Measurements from ENCODE around the gene BCAT1. TPM values are rescaled to one million over a fixed set of nuclear protein-coding genes. Genes with fewer than 3 reads are reported as not detected.

Gene BCAT1, protein sequence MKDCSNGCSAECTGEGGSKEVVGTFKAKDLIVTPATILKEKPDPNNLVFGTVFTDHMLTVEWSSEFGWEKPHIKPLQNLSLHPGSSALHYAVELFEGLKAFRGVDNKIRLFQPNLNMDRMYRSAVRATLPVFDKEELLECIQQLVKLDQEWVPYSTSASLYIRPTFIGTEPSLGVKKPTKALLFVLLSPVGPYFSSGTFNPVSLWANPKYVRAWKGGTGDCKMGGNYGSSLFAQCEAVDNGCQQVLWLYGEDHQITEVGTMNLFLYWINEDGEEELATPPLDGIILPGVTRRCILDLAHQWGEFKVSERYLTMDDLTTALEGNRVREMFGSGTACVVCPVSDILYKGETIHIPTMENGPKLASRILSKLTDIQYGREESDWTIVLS
- total RNA-seq: 10 to 100 TPM; 11.6 to 15.8 TPM

DNA sequence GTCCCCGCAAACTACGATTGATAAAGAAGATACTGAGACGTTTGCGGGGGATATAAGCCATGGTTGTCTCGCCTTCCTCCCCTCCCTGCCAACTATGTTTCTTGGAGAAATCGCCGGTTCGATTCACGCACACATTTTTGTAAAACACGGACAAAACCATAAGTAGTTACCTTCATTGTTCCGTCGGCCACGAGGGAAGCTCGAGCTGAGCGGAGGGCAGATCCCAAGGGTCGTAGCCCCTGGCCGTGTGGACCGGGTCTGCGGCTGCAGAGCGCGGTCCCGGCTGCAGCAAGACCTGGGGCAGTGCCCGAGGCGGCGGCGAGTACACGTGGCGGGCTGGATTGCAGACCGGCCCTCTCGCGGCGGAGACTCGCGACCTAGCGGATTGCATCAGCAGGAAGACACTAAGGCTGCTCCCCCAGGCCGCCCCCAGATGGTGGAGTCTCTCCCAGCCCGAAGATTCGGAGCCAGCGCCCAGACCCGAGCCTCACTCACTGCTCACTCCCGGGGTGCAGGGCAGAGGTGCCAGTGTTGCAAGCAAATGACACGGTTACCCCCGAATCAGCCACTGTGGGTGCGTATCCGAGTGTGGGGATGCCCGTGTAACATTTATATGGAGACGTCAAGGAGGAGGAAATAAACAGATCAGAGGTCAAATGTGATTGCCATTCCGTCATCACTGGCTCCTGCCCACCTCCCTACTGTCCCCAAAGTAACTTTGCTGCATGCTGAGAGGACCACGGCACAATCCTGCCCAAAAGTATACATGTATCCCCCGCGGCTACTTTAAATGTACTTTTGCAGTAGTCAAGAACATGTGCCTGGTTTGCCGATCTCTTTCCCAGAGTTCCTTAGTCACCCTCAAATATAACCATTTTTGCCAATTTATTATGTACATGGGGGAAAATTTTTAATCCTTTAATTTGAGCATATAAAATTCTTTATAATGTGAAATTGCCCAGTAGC is at the start of gene BCAT1:
Gene BCAT1, minus strand, starts transcription at position 345 of the 966 bp plus-strand sequence. Its CDS starts 169 bp downstream, at position 176.
- ATAC-seq (ENCODE audit: low read depth): peak; percentile 80
- H3K27me3 Mint-ChIP-seq: peaks cover 13% of the 10 kb centered on the region
- POLR2A ChIA-PET: interaction anchor here (1.0 kb wide), 1 partner anchor 103 kb away, joined by 4 read pairs; no protein-coding TSS in a partner anchor
- H3K4me1 Mint-ChIP-seq: peaks cover 34% of the 10 kb centered on the region
- DNase-seq: peak; percentile 71
- peak within 1 kb of the TSS; percentile 87 for H3K4me3 Mint-ChIP-seq
- no peaks in the 10 kb centered on the region for H3K9me3 Mint-ChIP-seq
- peaks cover 13% of the 10 kb centered on the region for H3K36me3 Mint-ChIP-seq
- H3K27ac Mint-ChIP-seq: peak within 1 kb of the TSS; percentile 81

DNA sequence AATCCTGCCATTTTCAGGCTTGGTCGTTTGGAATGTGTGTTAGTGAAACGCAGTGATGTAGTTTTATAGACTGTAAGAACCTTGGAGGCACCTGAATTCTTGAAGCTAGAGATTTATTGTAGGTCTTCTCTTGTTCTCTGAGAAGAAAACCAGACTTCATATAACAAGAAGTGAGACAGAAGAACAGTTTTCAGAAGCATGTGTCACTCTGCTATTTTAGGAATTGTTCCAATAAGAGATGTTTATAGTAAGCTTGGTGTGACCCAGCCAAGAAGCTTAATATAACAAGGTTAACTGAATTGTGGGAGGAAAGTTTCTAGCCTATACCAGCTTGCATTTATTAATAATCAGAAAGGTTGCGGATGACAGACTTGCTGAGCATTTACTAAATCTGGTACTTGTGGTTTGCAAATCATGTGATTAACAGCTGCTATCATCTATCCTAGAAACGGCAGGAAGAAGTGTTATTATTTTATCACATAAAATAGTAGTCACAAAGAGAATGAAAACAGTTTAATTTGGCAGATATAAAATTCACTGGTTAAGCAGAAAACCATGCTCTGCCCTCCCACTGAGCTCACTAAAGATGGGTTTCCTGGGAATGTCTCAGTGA is 49.2 kb upstream of the BCAT1 start:
- no peak overlapping the region for H3K27ac Mint-ChIP-seq
- no peak for ATAC-seq (ENCODE audit: low read depth)
- H3K27me3 Mint-ChIP-seq: peaks cover 3% of the 10 kb centered on the region
- POLR2A ChIA-PET: interaction anchor here (0.7 kb wide), 1 partner anchor 54 kb away, joined by 4 read pairs; no protein-coding TSS in a partner anchor
- no peaks in the 10 kb centered on the region for H3K36me3 Mint-ChIP-seq
- H3K4me3 Mint-ChIP-seq: no peak overlapping the region
- H3K4me1 Mint-ChIP-seq: peaks cover 3% of the 10 kb centered on the region
- DNase-seq: no peak
- H3K9me3 Mint-ChIP-seq: no peaks in the 10 kb centered on the region

DNA sequence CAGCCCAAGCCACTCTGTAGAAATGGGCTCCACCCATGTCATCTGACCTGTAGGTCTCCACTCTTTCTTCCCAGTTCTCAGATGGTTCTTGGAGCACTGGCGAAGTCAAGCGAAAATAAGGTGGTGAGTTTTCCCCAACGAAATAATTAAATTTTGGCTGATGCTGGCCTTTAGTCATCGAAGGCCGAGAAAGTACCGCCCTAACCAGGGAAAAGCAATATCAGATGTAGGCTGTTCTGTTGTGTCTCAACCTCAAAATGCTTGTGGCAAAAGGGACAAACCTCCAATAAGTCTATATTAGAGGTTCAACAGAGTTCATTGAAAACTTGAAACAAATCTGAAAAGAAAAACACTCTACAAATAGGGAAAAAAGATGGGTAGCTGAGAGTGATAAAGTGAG is 48.6 kb upstream of the BCAT1 start:
- POLR2A ChIA-PET: interaction anchor here (0.7 kb wide), 1 partner anchor 54 kb away, joined by 4 read pairs; no protein-coding TSS in a partner anchor
- no peak overlapping the region for H3K27ac Mint-ChIP-seq
- DNase-seq: no peak
- no peak for ATAC-seq (ENCODE audit: low read depth)
- peaks cover under 1% of the 10 kb centered on the region for H3K27me3 Mint-ChIP-seq
- no peaks in the 10 kb centered on the region for H3K36me3 Mint-ChIP-seq
- H3K4me1 Mint-ChIP-seq: peaks cover 3% of the 10 kb centered on the region
- H3K4me3 Mint-ChIP-seq: no peak overlapping the region
- H3K9me3 Mint-ChIP-seq: no peaks in the 10 kb centered on the region

DNA sequence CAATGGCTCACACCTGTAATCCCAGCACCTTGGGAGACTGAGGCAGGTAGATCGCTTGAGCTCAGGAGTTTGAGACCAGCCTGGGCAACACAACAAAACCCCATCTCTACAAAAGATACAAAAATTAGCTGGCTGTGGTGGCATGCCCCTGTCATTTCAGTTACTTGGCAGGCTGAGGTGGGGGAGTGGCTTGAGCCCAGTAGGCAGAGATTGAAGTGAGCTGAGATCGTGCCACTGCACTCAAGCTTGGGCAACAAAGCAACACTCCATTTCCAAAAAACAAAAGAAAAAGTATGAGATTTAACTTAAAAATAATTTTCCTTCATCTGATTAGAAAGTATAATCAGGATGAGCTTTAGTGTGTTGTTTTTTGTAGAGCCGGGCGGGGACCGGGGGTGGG is 47.9 kb upstream of the BCAT1 start:
- DNase-seq (no peak), ATAC-seq (ENCODE audit: low read depth) (no peak)
- Mint-ChIP-seq H3K27me3 (no peaks in the 10 kb centered on the region), H3K4me3 (no peak overlapping the region), H3K36me3 (no peaks in the 10 kb centered on the region), H3K27ac (no peak overlapping the region), H3K9me3 (no peaks in the 10 kb centered on the region), H3K4me1 (peaks cover 3% of the 10 kb centered on the region)
- POLR2A ChIA-PET: no interaction called here

DNA sequence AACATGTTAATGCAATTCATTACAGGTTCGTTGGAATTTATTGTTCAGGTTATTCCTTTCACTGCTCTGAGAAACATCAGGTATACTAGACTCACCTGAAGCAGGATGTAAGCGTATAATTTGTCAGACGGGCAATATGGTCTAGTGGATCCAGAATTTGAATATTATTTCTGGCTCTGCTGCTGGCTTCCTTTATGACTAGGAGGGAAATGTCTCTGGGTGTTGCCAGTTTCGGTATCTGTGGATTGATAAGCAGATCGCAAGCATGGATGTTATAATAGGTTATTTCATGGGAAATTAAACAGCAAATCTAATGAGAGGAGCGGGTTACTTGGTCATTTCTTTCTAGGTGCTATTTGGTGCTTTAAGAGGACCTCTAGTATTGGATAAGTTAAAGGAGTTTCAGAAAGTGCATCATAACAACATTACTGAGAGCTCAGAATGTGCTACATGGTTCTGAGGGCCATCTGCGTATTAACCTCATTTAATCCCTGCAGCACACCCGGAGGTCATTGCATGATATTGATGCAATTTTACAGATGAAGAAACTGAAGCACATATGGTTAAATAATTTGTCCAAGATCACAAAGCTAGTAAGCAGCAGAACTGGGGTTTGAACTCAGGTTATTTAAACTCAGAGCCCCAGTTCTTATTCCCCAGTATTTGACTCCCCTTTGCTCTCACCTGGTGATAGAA is 47.3 kb upstream of the BCAT1 start:
- Mint-ChIP-seq H3K36me3 (no peaks in the 10 kb centered on the region), H3K27ac (no peak overlapping the region), H3K4me3 (no peak overlapping the region), H3K4me1 (peaks cover 3% of the 10 kb centered on the region), H3K27me3 (no peaks in the 10 kb centered on the region), H3K9me3 (no peaks in the 10 kb centered on the region)
- ATAC-seq (ENCODE audit: low read depth): no peak
- DNase-seq: no peak
- POLR2A ChIA-PET: no interaction called here

DNA sequence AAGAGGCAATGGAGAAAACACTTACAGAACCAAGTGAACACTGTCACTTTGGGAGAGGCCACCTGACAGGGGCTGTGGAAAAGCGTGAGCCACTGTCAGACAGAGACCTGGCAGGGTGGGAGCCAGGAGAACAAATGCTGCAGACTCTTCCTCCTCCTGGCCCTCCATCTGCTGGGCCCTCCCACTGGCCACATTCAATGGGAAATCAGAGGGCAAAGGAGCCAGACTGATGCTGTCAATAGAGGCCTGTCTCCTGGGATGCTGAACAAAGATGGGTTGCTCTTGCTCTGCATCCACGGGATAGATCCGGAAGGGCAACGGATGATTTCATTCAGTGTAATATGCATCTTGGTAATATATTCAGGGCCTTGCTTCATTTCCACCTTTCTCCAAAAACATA is 44.9 kb upstream of the BCAT1 start:
- no peak overlapping the region for H3K27ac Mint-ChIP-seq
- H3K4me1 Mint-ChIP-seq: peaks cover 3% of the 10 kb centered on the region
- no peaks in the 10 kb centered on the region for H3K9me3 Mint-ChIP-seq
- no peaks in the 10 kb centered on the region for H3K36me3 Mint-ChIP-seq
- no peaks in the 10 kb centered on the region for H3K27me3 Mint-ChIP-seq
- POLR2A ChIA-PET: no interaction called here
- DNase-seq (no peak), ATAC-seq (ENCODE audit: low read depth) (no peak)
- H3K4me3 Mint-ChIP-seq: no peak overlapping the region

DNA sequence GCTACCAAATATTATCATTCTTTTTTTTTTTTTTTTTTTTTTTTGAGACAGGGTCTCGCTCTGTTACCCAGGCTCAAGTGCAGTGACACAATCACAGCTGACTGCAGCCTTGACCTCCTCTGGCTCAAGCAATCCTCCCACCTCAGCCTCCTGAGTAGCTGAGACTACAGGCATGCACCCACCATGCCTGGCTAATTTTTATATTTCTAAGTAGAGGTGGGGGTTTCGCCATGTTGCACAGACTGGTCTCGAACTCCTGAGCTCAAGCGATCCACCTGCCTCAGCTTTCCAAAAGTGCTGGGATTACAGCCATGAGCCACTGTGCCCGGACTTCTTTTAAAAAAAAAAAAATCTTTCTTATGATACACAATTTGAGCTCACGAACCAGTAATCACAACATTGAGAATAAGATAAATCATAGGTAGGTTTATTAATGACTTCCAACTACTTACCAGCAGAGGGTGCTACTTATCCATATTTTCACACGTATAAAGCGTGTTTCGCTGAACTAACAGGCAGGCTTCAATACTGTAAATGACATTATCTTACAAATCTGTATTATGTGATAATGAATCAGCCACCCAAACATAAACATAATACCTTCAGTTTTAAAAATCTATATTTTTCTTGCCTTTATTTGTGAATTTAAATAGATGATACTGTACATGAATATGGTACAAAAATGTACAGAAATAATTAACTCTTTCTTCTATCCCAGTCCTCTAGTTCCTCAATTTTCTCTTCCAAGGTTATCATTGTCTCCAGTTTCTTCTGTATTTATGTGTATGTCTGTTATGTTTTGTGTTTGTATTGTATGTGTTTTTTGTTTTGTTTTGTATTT is 42.5 kb upstream of the BCAT1 start:
- Mint-ChIP-seq H3K27me3 (peaks cover 2% of the 10 kb centered on the region), H3K36me3 (no peaks in the 10 kb centered on the region), H3K4me3 (no peak overlapping the region), H3K9me3 (no peaks in the 10 kb centered on the region), H3K4me1 (no peaks in the 10 kb centered on the region), H3K27ac (no peak overlapping the region)
- peak; percentile 71 for ATAC-seq (ENCODE audit: low read depth)
- DNase-seq: no peak
- POLR2A ChIA-PET: no interaction called here

DNA sequence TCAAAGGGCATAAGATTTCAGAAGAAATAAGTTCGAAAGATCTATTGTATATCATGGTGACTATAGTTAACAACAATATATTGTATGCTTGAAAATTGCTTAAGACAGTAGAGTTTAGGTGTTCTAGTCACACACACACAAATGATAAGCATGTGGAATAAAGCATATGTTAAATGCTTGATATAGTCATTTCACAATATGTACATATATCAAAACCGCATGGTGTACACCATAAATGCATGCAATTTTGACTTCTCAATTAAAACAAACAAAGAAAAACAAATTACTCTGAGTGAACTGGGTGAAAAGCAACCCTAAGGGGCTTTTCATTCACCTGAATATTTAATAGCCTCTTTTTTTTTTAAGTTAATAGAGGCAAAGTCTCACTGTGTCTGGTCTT is 40.3 kb upstream of the BCAT1 start:
- Mint-ChIP-seq H3K27me3 (peaks cover 2% of the 10 kb centered on the region), H3K27ac (no peak overlapping the region), H3K9me3 (no peaks in the 10 kb centered on the region), H3K4me1 (no peaks in the 10 kb centered on the region), H3K36me3 (no peaks in the 10 kb centered on the region), H3K4me3 (no peak overlapping the region)
- POLR2A ChIA-PET: no interaction called here
- ATAC-seq (ENCODE audit: low read depth): no peak
- DNase-seq: no peak

DNA sequence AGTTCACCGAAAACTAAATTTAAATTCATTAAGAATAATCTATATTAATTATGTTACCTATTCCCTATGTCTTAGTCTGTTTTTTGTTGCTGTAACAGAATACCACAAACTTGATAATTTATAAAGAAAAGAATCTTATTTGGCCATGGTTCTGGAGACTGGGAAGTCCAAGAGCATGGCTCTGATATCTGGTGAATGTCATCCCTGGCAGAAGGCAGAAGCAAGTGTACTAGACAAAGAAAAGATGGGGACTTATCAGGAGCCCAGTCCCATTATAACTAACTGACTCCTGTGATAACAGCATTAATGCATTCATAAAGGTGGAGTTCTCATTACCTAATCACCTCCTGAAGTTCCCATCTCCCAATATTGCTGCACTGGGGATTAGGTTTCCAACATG is 33.3 kb upstream of the BCAT1 start:
- no peak for ATAC-seq (ENCODE audit: low read depth)
- H3K4me3 Mint-ChIP-seq: no peak overlapping the region
- H3K9me3 Mint-ChIP-seq: no peaks in the 10 kb centered on the region
- H3K27me3 Mint-ChIP-seq: peaks cover 4% of the 10 kb centered on the region
- no peak for DNase-seq
- no peaks in the 10 kb centered on the region for H3K36me3 Mint-ChIP-seq
- no peak overlapping the region for H3K27ac Mint-ChIP-seq
- H3K4me1 Mint-ChIP-seq: no peaks in the 10 kb centered on the region
- POLR2A ChIA-PET: no interaction called here

DNA sequence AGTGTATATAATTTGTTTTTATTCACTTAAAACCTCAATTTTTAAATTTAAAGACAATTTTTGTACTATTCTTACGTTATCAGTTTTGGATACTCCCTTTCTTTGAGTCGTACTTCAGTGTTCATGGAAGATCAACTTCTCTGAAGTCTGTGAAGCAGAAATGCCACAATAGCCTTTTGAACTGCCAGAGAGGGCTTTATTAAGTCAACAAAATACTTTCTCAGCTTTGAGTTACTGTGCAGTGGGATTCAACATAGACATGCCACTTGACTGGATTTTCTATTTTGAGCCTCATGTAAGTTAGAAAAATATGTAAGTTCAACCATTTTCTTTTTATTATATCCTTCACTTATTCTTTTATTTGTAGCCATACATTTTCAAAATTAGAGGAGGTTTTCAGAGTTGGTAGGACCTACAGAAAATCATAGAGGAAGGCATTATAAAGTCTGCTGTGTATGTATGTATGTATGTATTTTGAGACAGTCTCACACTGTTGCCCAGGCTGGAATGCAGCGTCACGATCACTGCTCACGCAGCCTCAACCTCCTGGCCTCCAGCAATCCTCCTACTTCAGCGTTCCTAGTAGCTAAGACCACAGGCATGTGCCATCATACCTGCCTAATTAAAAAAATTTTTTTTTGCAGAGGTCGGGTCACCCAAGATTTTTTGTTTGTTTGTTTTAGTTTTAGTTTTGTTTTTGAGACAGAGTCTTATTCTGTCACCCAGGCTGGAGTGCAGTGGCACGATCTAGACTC is 31.3 kb upstream of the BCAT1 start:
- no peak overlapping the region for H3K27ac Mint-ChIP-seq
- peaks cover 4% of the 10 kb centered on the region for H3K27me3 Mint-ChIP-seq
- H3K36me3 Mint-ChIP-seq: no peaks in the 10 kb centered on the region
- DNase-seq: no peak
- no peak for ATAC-seq (ENCODE audit: low read depth)
- POLR2A ChIA-PET: no interaction called here
- no peak overlapping the region for H3K4me3 Mint-ChIP-seq
- peaks cover 2% of the 10 kb centered on the region for H3K4me1 Mint-ChIP-seq
- peaks cover 1% of the 10 kb centered on the region for H3K9me3 Mint-ChIP-seq

DNA sequence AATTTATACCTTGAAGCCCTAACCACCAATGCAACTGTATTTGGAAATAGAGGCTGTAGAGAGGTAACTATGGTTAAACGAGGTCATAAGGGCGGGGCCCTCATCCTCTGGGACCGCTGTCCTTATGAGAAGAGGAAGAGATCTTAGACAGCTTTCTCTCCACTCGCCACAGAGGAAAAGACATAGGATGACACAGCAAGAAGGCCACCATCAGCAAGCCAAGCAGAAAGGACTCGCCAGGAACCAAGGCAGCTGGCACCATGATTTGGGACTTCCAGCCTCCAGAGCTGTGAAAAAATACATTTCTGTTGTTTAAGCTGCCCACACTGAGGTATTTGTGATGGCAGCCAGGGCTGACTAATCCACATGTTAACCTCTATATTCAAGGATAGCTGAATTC is 30.4 kb upstream of the BCAT1 start:
- no peak overlapping the region for H3K27ac Mint-ChIP-seq
- peaks cover 1% of the 10 kb centered on the region for H3K9me3 Mint-ChIP-seq
- no peaks in the 10 kb centered on the region for H3K36me3 Mint-ChIP-seq
- no peak overlapping the region for H3K4me3 Mint-ChIP-seq
- POLR2A ChIA-PET: no interaction called here
- peaks cover 4% of the 10 kb centered on the region for H3K27me3 Mint-ChIP-seq
- no peak for ATAC-seq (ENCODE audit: low read depth)
- no peak for DNase-seq
- peaks cover 2% of the 10 kb centered on the region for H3K4me1 Mint-ChIP-seq

DNA sequence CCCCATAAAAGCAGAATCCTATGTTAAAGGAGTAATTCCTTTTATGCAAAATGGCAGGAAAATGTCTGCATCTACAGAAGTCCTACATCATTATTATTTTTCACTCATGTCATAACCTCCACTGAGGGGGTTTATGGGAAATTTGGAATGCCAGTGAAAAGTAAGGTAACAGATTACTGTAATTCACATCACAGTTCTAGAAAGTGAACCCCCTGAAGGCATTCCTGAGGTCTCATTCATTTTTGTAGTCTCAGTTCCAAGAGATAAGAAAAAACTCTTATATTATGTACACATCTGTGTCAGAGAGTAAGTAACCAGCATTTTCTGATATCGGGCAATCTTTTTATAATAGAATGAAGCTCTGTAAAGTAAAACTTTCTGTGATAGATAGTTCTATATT is 28.8 kb upstream of the BCAT1 start:
- peaks cover 8% of the 10 kb centered on the region for H3K27me3 Mint-ChIP-seq
- H3K36me3 Mint-ChIP-seq: no peaks in the 10 kb centered on the region
- H3K9me3 Mint-ChIP-seq: peaks cover 3% of the 10 kb centered on the region
- peaks cover 2% of the 10 kb centered on the region for H3K4me1 Mint-ChIP-seq
- H3K27ac Mint-ChIP-seq: no peak overlapping the region
- no peak overlapping the region for H3K4me3 Mint-ChIP-seq
- ATAC-seq (ENCODE audit: low read depth) (no peak), DNase-seq (no peak)
- POLR2A ChIA-PET: no interaction called here
